HUES48 (cell line): Measurements from ENCODE around the gene TAMALIN.

ENCODE experiments used
- H3K27ac ChIP-seq: one replicate; pipeline ENCODE4 v1.7.0; 2013; ENCODE audit warnings: low read depth, low read length, inconsistent platforms
- H3K27me3 ChIP-seq: 2 replicates; pipeline ENCODE4 v1.6.1; 2013; ENCODE audit warnings: mild to moderate bottlenecking, low read length; ENCODE audit not compliant: control insufficient read depth, insufficient read depth
- H3K36me3 ChIP-seq: 2 replicates; pipeline ENCODE4 v1.6.1; 2013; ENCODE audit warnings: low read length; ENCODE audit not compliant: control insufficient read depth, insufficient read depth
- H3K4me1 ChIP-seq: 2 replicates; pipeline ENCODE4 v1.6.1; 2013; ENCODE audit warnings: mild to moderate bottlenecking, low read length; ENCODE audit not compliant: control insufficient read depth, insufficient read depth
- H3K4me3 ChIP-seq: 2 replicates; pipeline ENCODE4 v1.5.1; 2013; ENCODE audit warnings: mild to moderate bottlenecking, low read depth, low read length
- H3K9ac ChIP-seq: 2 replicates; pipeline ENCODE4 v1.6.1; 2013; ENCODE audit warnings: mild to moderate bottlenecking, low read depth, low read length, moderate library complexity
- H3K9me3 ChIP-seq: 2 replicates; pipeline ENCODE4 v1.6.1; 2013; ENCODE audit warnings: low read length; ENCODE audit not compliant: control insufficient read depth, insufficient read depth

Gene TAMALIN

GRCh38 chr12:52050116-52050757 is 43.5 kb downstream of the TAMALIN start:
- Histone ChIP-seq H3K9me3 (no peaks in the 10 kb centered on the region), H3K27ac (peak overlapping the region; percentile 73), H3K9ac (peak overlapping the region; percentile 42; the same call in 1 of the 2 replicates), H3K4me3 (peak overlapping the region; percentile 78), H3K36me3 (no peaks in the 10 kb centered on the region; the same call in 1 of the 2 replicates), H3K4me1 (peaks cover 19% of the 10 kb centered on the region; the same call in 1 of the 2 replicates), H3K27me3 (peaks cover 50% of the 10 kb centered on the region)

- no peaks in the 10 kb centered on the region; the same call in 1 of the 2 replicates for H3K36me3 ChIP-seq
- H3K27ac ChIP-seq = peak within 1 kb of the TSS; percentile 73
- peaks cover 19% of the 10 kb centered on the region; the same call in 1 of the 2 replicates for H3K4me1 ChIP-seq
- peak within 1 kb of the TSS; percentile 42; the same call in 1 of the 2 replicates for H3K9ac ChIP-seq
- no peaks in the 10 kb centered on the region for H3K9me3 ChIP-seq
- peaks cover 50% of the 10 kb centered on the region for H3K27me3 ChIP-seq
- peak within 1 kb of the TSS; percentile 81 for H3K4me3 ChIP-seq
These were observed 44.2 kb downstream of the TAMALIN start, which contains the start of gene NR4A1 for GRCh38 chr12:52050758-52051541. TSS of gene NR4A1 (plus strand) at chr12:52051442. CDS start at chr12:52054329, 2,887 bp downstream.

- H3K36me3 ChIP-seq = no peaks in the 10 kb centered on the region; the same call in 1 of the 2 replicates
- H3K27ac ChIP-seq = no peak overlapping the region
- no peaks in the 10 kb centered on the region for H3K9me3 ChIP-seq
- H3K27me3 ChIP-seq = peaks cover 50% of the 10 kb centered on the region
- no peak overlapping the region for H3K9ac ChIP-seq
- peaks cover 19% of the 10 kb centered on the region; the same call in 1 of the 2 replicates for H3K4me1 ChIP-seq
- H3K4me3 ChIP-seq = no peak overlapping the region
These were observed 45.9 kb downstream of the TAMALIN start for GRCh38 chr12:52052468-52053186.

- H3K9me3 ChIP-seq = no peaks in the 10 kb centered on the region
- H3K36me3 ChIP-seq = peaks cover under 1% of the 10 kb centered on the region; the same call in 1 of the 2 replicates
- H3K4me3 ChIP-seq = no peak overlapping the region
- peaks cover 46% of the 10 kb centered on the region for H3K27me3 ChIP-seq
- peaks cover 19% of the 10 kb centered on the region; the same call in 1 of the 2 replicates for H3K4me1 ChIP-seq
- H3K27ac ChIP-seq = no peak overlapping the region
- H3K9ac ChIP-seq = no peak overlapping the region
These were observed 46.9 kb downstream of the TAMALIN start for GRCh38 chr12:52053536-52054209.

- Histone ChIP-seq H3K9ac (no peak overlapping the region), H3K4me3 (no peak overlapping the region), H3K9me3 (no peaks in the 10 kb centered on the region), H3K36me3 (peaks cover 6% of the 10 kb centered on the region; the same call in 1 of the 2 replicates), H3K4me1 (peaks cover 19% of the 10 kb centered on the region; the same call in 1 of the 2 replicates), H3K27me3 (peaks cover 40% of the 10 kb centered on the region), H3K27ac (no peak overlapping the region)
These were observed 47.6 kb downstream of the TAMALIN start for GRCh38 chr12:52054231-52054832.

GRCh38 chr12:52054833-52055730 is 48.3 kb downstream of the TAMALIN start:
- Histone ChIP-seq H3K36me3 (peaks cover 6% of the 10 kb centered on the region; the same call in 1 of the 2 replicates), H3K27me3 (peaks cover 32% of the 10 kb centered on the region), H3K4me3 (no peak overlapping the region), H3K9me3 (no peaks in the 10 kb centered on the region), H3K9ac (no peak overlapping the region), H3K4me1 (peaks cover 18% of the 10 kb centered on the region; the same call in 1 of the 2 replicates), H3K27ac (no peak overlapping the region)

GRCh38 chr12:52055731-52056711 is 49.3 kb downstream of the TAMALIN start:
- Histone ChIP-seq H3K4me3 (no peak overlapping the region), H3K27me3 (peaks cover 23% of the 10 kb centered on the region), H3K9ac (no peak overlapping the region), H3K36me3 (peaks cover 6% of the 10 kb centered on the region; the same call in 1 of the 2 replicates), H3K9me3 (no peaks in the 10 kb centered on the region), H3K27ac (no peak overlapping the region), H3K4me1 (peaks cover 12% of the 10 kb centered on the region; the same call in 1 of the 2 replicates)

- Histone ChIP-seq H3K9me3 (no peaks in the 10 kb centered on the region), H3K27ac (no peak overlapping the region), H3K27me3 (peaks cover 15% of the 10 kb centered on the region), H3K4me3 (no peak overlapping the region), H3K4me1 (peaks cover 5% of the 10 kb centered on the region; the same call in 1 of the 2 replicates), H3K36me3 (peaks cover 6% of the 10 kb centered on the region; the same call in 1 of the 2 replicates), H3K9ac (no peak overlapping the region)
These were observed 50.3 kb downstream of the TAMALIN start for GRCh38 chr12:52056801-52057637.
